ENCODE measurements around the gene SPECC1. TPM values are rescaled to one million over a fixed set of nuclear protein-coding genes. Genes with fewer than 3 reads are reported as not detected.

SPECC1 gene
- total RNA-seq, 1 donor from 2014 or later = 69.6 TPM

DNA sequence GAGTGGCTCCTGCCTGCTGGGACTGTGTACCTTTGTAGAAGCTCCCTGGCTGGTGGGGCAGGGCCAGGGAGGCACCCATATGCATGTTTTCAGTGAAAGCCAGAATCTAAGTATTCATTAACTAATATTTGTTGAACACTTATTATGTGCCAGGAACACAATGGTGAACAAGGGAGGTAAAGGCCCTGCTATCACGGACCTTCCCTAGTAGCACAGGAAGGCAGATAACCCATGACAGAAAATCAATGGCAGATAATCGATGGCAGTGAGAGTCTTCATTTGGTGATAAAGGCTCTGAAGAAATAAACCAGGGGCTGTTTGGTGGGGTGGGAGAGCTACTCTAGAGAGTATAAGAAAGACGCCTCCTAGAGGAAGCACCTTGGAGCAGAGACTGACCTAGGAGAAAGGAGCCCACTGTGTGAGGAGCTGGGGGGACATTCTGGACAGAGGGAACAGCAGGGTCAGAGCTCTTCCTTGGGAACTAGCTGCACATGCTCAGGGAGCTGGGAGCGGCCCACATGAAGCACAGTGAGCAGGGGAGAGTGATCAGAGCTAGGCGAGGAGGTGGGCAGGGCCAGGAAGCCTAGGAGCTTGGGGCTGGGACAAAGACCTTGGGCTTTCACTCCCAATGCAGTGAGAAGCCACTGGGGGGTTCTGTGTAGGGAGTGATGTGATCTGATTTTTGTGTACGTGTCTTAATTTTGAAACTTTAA lies 78.5 kb downstream of the SPECC1 start:
- Mint-ChIP-seq H3K4me3 (ENCODE audit: low read depth) (peak overlapping the region; percentile 22), H3K27me3 (peaks cover 50% of the 10 kb centered on the region), H3K4me1 (ENCODE audit: low read depth) (peaks cover 41% of the 10 kb centered on the region), H3K9me3 (ENCODE audit: low read depth) (peaks cover 17% of the 10 kb centered on the region), H3K27ac (peak overlapping the region; percentile 91), H3K36me3 (ENCODE audit: insufficient read depth) (peaks cover 8% of the 10 kb centered on the region)
- DNase-seq (ENCODE audit: low spot score, unreplicated experiment) = no peak
- TF ChIP-seq, protein P1, sequence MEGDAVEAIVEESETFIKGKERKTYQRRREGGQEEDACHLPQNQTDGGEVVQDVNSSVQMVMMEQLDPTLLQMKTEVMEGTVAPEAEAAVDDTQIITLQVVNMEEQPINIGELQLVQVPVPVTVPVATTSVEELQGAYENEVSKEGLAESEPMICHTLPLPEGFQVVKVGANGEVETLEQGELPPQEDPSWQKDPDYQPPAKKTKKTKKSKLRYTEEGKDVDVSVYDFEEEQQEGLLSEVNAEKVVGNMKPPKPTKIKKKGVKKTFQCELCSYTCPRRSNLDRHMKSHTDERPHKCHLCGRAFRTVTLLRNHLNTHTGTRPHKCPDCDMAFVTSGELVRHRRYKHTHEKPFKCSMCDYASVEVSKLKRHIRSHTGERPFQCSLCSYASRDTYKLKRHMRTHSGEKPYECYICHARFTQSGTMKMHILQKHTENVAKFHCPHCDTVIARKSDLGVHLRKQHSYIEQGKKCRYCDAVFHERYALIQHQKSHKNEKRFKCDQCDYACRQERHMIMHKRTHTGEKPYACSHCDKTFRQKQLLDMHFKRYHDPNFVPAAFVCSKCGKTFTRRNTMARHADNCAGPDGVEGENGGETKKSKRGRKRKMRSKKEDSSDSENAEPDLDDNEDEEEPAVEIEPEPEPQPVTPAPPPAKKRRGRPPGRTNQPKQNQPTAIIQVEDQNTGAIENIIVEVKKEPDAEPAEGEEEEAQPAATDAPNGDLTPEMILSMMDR (IDR thresholded peaks at IDR 0.05; ENCODE audit: unreplicated experiment) = no peak

- no peak for DNase-seq (ENCODE audit: low spot score, unreplicated experiment)
- Mint-ChIP-seq H3K4me1 (ENCODE audit: low read depth) (peaks cover 36% of the 10 kb centered on the region), H3K27ac (peak overlapping the region; percentile 6), H3K9me3 (ENCODE audit: low read depth) (peaks cover 11% of the 10 kb centered on the region), H3K4me3 (ENCODE audit: low read depth) (no peak overlapping the region), H3K27me3 (peaks cover 54% of the 10 kb centered on the region), H3K36me3 (ENCODE audit: insufficient read depth) (peaks cover 3% of the 10 kb centered on the region)
- TF ChIP-seq, protein P1 (IDR thresholded peaks at IDR 0.05; ENCODE audit: unreplicated experiment) = no peak
Observed at GRCh38 chr17:20089756-20090547, 80.8 kb downstream of the SPECC1 start.

DNA sequence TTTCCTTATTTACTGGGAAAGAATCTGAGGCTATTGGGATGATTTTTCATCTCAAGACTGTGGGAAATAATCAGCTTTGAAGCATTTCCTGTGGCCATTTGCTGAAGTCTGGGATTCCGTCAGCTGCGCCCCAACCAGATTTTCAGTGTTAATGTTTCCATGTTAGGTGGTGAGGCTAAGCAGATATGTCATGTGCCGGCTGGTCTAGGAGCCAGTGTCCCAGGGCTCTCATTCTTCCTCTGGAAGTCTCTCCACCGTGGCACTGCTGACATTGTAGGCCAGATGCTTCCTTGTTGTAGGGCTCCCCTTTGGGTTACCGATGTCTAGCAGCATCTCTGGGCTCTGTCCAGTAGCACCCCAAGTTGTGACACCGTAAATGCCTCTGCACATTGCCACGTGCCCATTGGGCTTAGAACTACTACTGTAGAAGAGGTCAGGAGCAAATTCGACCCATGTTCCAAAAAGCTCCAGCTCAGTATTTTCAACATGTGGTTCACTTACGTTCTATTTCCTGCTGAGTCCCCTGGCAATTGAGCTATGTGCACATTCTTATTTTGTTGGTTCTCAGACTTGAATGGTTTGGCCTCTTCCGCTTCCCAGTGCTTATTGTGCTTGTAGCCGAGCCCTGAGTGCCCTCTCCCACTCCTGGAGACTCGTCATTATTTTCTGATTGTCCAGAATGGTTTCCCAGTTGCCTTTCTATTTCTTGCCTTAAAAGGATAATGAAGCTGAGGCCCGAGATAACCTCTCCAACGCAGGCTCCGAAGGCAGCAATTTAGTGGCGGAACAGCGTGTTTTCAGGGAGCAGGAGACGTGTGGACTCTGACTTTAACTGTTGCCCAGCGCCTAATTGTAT lies 82.2 kb downstream of the SPECC1 start:
- Mint-ChIP-seq H3K27me3 (peaks cover 63% of the 10 kb centered on the region), H3K4me1 (ENCODE audit: low read depth) (peaks cover 31% of the 10 kb centered on the region), H3K4me3 (ENCODE audit: low read depth) (no peak overlapping the region), H3K27ac (peak overlapping the region; percentile 7), H3K36me3 (ENCODE audit: insufficient read depth) (peaks cover 3% of the 10 kb centered on the region), H3K9me3 (ENCODE audit: low read depth) (peaks cover 11% of the 10 kb centered on the region)
- TF ChIP-seq, protein P1 (IDR thresholded peaks at IDR 0.05; ENCODE audit: unreplicated experiment) = no peak
- DNase-seq (ENCODE audit: low spot score, unreplicated experiment) = no peak

GRCh38 chr17:20092261-20092867 lies 83.2 kb downstream of the SPECC1 start:
- H3K27me3 Mint-ChIP-seq = peaks cover 69% of the 10 kb centered on the region
- H3K9me3 Mint-ChIP-seq (ENCODE audit: low read depth) = peaks cover 11% of the 10 kb centered on the region
- TF ChIP-seq, protein P1 (IDR thresholded peaks at IDR 0.05; ENCODE audit: unreplicated experiment) = no peak
- H3K36me3 Mint-ChIP-seq (ENCODE audit: insufficient read depth) = peaks cover 3% of the 10 kb centered on the region
- no peak overlapping the region for H3K27ac Mint-ChIP-seq
- peaks cover 26% of the 10 kb centered on the region for H3K4me1 Mint-ChIP-seq (ENCODE audit: low read depth)
- no peak overlapping the region for H3K4me3 Mint-ChIP-seq (ENCODE audit: low read depth)
- DNase-seq (ENCODE audit: low spot score, unreplicated experiment) = no peak
